SH-SY5Y (cell line): ENCODE results near the gene IL12RB1.

Source experiments
- GATA2 ChIP-seq: IDR thresholded peaks from 2 replicates; pipeline ENCODE4 v1.6.1; 2011; ENCODE audit warnings: mild to moderate bottlenecking, low read depth, low read length
- GATA3 ChIP-seq: IDR thresholded peaks from 2 replicates; pipeline ENCODE4 v1.6.1; 2011; ENCODE audit warnings: low read depth, mild to moderate bottlenecking, low read length, moderate library complexity

- no peak for TF ChIP-seq GATA2
- no peak for TF ChIP-seq GATA3
Measured at GRCh38 chr19:18085702-18086457, 854 bp downstream of the IL12RB1 start.
